ENCODE results near the gene GOLT1A. TPM values are rescaled to one million over a fixed set of nuclear protein-coding genes. Genes with fewer than 3 reads are reported as not detected.

GOLT1A gene
- total RNA-seq, 1 donor from 2014 or later = 4.2 TPM

DNA sequence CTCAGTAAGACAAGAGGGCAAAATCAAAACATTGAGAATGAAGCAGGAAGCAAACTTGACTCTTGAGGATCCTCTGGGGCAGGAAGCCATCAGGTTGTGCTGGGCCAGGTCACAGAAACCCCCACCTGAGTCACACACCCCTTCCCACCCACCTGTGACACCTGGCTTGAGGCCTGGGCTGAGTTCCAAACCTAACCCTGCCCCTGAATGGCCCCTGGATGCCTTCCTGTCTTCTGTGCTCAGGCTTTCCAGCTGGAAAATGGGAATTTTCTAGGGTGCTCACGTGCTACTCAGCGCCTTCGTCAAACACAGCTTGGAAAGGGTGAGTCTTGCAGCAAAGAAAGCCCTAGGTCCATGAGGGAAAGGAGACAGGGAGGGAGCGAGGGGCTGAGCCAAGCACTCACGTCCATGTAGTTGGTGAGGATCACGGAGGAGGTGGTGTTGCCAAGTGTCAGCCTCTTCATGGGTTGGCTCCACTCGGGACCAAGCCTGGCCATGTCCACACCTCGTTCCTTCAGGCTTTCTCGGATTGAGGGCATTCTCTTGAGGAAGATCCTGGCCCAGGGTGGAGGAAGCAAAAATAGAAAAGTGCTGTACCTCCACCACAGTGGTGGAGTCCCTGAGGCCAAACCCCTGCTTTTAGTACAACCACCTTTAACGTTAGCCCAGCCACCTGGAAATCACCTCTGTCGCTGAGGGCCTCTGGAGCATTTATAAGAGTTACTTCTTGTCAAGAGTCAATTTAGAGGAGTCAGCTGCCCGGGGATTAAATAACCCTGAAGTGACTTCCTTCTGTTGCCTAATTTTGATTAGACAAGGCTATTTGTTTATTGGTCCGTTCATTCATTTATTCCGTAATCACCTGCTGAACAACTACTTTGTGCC lies 51.9 kb downstream of the GOLT1A start:
- Mint-ChIP-seq H3K36me3 (ENCODE audit: insufficient read depth) (no peaks in the 10 kb centered on the region), H3K27me3 (peaks cover 21% of the 10 kb centered on the region), H3K4me1 (ENCODE audit: low read depth) (peaks cover 2% of the 10 kb centered on the region), H3K27ac (no peak overlapping the region), H3K4me3 (ENCODE audit: low read depth) (no peak overlapping the region), H3K9me3 (ENCODE audit: low read depth) (no peaks in the 10 kb centered on the region)
- TF ChIP-seq, protein P1, sequence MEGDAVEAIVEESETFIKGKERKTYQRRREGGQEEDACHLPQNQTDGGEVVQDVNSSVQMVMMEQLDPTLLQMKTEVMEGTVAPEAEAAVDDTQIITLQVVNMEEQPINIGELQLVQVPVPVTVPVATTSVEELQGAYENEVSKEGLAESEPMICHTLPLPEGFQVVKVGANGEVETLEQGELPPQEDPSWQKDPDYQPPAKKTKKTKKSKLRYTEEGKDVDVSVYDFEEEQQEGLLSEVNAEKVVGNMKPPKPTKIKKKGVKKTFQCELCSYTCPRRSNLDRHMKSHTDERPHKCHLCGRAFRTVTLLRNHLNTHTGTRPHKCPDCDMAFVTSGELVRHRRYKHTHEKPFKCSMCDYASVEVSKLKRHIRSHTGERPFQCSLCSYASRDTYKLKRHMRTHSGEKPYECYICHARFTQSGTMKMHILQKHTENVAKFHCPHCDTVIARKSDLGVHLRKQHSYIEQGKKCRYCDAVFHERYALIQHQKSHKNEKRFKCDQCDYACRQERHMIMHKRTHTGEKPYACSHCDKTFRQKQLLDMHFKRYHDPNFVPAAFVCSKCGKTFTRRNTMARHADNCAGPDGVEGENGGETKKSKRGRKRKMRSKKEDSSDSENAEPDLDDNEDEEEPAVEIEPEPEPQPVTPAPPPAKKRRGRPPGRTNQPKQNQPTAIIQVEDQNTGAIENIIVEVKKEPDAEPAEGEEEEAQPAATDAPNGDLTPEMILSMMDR (IDR thresholded peaks at IDR 0.05; ENCODE audit: unreplicated experiment) = no peak
- no peak for DNase-seq (ENCODE audit: low spot score, unreplicated experiment)

DNA sequence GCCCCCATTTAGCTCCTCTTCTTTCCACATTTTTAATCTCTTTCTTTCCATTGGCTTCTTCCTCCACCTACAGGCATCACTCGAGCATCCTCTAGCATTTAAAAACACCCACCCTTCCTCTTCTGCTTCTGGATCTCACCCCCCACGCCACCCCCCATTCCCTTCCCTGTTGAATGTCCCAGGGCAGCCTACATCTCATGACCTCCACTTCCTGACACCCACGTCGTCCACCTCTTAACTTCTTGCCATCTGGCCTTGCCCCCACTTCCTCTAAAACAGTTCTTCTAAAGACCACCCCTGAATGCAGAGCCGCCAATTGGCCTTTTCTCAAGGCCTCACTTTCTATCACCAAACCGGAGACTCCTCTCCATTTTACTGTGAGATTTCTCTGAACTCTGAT lies 55.8 kb downstream of the GOLT1A start:
- peaks cover 37% of the 10 kb centered on the region for H3K27me3 Mint-ChIP-seq
- no peak overlapping the region for H3K27ac Mint-ChIP-seq
- H3K36me3 Mint-ChIP-seq (ENCODE audit: insufficient read depth) = no peaks in the 10 kb centered on the region

DNA sequence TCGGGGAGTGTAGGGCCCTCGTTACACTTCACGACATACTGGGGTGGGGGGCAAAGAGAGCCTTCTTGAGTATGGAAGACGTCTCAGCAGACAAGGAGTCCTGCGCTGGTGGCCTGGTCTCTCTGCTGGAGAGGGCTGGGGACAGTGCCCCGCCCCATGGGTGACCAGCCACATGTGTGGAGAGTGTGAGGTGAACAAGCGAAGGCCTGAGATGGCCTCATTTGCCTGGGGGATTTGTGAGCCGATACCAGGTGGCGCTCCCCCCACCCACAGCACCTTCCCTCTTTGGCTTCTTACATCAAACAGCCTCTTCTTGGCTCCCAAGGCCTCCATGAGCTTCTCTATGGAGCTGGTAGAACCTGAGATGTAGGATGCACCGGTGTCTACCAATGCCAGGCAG lies 57.9 kb downstream of the GOLT1A start:
- no peak for DNase-seq (ENCODE audit: low spot score, unreplicated experiment)
- H3K27me3 Mint-ChIP-seq = peaks cover 32% of the 10 kb centered on the region
- TF ChIP-seq, protein P1 (IDR thresholded peaks at IDR 0.05; ENCODE audit: unreplicated experiment) = no peak
- no peak overlapping the region for H3K27ac Mint-ChIP-seq
- H3K4me1 Mint-ChIP-seq (ENCODE audit: low read depth) = no peaks in the 10 kb centered on the region
- no peaks in the 10 kb centered on the region for H3K36me3 Mint-ChIP-seq (ENCODE audit: insufficient read depth)
- H3K4me3 Mint-ChIP-seq (ENCODE audit: low read depth) = no peak overlapping the region
- H3K9me3 Mint-ChIP-seq (ENCODE audit: low read depth) = no peaks in the 10 kb centered on the region

More for the DNA sequence above, 55.8 kb downstream of the GOLT1A start:
- TF ChIP-seq, protein P1 (IDR thresholded peaks at IDR 0.05; ENCODE audit: unreplicated experiment) = no peak
- Mint-ChIP-seq H3K4me1 (ENCODE audit: low read depth) (peaks cover 2% of the 10 kb centered on the region), H3K4me3 (ENCODE audit: low read depth) (no peak overlapping the region), H3K9me3 (ENCODE audit: low read depth) (no peaks in the 10 kb centered on the region)
- DNase-seq (ENCODE audit: low spot score, unreplicated experiment) = no peak

DNA sequence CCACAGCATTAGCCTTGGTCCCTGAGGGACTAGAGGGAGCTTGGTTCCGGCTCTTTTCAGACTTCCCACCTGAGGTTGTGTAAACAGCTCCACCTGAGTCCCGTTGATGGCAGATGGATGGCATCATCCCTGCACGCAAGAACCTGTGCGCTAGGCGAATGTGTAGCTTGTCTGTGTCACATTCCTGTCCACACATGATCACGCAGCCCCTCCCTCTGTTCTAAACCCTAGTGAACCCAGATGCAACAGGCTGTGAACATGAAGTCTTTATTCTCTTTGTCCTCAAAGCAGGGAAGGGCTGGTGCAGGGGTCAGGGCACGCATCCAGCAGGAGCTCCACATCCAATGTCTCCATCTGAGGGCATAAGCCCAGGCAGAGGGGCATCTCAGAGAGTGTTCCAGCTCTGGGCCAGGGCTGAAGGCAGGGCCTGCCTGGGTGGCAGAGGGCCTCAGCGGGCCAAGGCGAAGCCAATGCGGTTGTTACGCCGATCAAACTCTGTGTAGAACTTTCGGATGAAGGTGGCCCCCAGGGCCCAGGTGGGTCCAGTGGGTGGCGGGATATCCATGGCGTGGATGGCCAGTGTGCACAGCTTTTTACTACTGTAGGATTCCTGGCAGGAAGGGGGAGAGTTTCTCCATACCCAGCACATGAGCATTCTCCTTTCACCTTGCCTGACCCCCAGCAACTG lies 59.1 kb downstream of the GOLT1A start:
- Mint-ChIP-seq H3K4me1 (ENCODE audit: low read depth) (no peaks in the 10 kb centered on the region), H3K36me3 (ENCODE audit: insufficient read depth) (no peaks in the 10 kb centered on the region), H3K27me3 (peaks cover 34% of the 10 kb centered on the region), H3K9me3 (ENCODE audit: low read depth) (no peaks in the 10 kb centered on the region), H3K27ac (no peak overlapping the region), H3K4me3 (ENCODE audit: low read depth) (no peak overlapping the region)
- no peak for DNase-seq (ENCODE audit: low spot score, unreplicated experiment)
- TF ChIP-seq, protein P1 (IDR thresholded peaks at IDR 0.05; ENCODE audit: unreplicated experiment) = no peak

DNA sequence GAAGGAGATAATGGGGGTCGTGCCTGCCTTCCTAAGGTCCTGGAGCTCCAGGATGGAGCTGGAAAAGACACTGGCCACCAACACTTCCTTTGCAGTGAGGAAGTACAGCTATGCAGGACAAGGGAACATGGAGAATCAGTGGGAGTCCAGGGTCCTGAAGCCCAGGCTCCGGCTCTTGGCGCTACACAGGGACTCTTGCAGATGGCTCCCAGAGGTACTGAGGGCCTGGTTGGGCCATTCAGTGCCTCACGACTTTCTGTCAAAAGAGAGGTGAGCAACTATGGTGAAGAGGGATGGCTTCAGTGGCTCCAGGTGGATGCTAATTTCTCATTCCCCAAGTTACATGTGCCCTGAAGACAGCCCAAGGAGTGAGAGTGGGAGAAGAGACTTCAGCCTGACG lies 60.1 kb downstream of the GOLT1A start:
- DNase-seq (ENCODE audit: low spot score, unreplicated experiment) = no peak
- H3K27me3 Mint-ChIP-seq = peaks cover 37% of the 10 kb centered on the region
- no peak overlapping the region for H3K4me3 Mint-ChIP-seq (ENCODE audit: low read depth)
- no peaks in the 10 kb centered on the region for H3K36me3 Mint-ChIP-seq (ENCODE audit: insufficient read depth)
- H3K27ac Mint-ChIP-seq = no peak overlapping the region
- no peaks in the 10 kb centered on the region for H3K4me1 Mint-ChIP-seq (ENCODE audit: low read depth)
- TF ChIP-seq, protein P1 (IDR thresholded peaks at IDR 0.05; ENCODE audit: unreplicated experiment) = no peak
- H3K9me3 Mint-ChIP-seq (ENCODE audit: low read depth) = no peaks in the 10 kb centered on the region

All from progenitor cell of endocrine pancreas (in vitro differentiated cells).